Measurements from ENCODE around the gene SCN9A. TPM values are rescaled to one million over a fixed set of nuclear protein-coding genes. Genes with fewer than 3 reads are reported as not detected.
"Not testable (repeated sequence)": the region's sequence is repeated elsewhere in the genome, so short reads cannot be mapped to it uniquely, and the experiment has no call there.

SCN9A gene
- total and polyA plus RNA-seq, 2 donors (not counting 1 experiment from before 2014, with no cell fraction given): 64.2 to 105 TPM

DNA sequence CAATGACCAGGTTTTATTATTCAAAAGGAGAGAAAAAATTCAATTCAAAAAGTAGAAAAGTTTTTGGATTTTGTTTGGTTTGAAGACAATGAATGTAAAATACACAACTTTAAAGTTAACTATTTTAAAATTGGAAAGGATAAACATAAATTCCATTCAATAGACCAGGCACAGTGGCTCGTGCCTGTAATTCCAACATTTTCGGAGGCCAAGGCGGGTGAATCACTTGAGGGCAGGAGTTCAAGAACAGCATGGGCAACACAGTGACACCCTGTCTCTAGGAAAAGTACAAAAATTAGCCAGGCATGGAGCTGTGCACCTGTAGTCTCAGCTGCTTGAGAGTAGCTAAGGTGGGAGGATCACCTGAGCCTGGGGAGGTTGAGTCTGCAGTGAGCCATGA lies 54.7 kb downstream of the SCN9A start:
- H4K20me1 ChIP-seq (ENCODE audit: control insufficient read depth, extremely low read depth, insufficient read depth, low read length): no peaks in the 10 kb centered on the region
- no peaks in the 10 kb centered on the region for H3K9me3 ChIP-seq (ENCODE audit: control insufficient read depth, insufficient read depth, low read depth, low read length)
- no peak overlapping the region for H3K4me3 ChIP-seq (replicated peaks in 1 of 4; ENCODE audit: control extremely low read depth in 1 of 4, insufficient read depth in 1 of 4, low read depth in 3 of 4, low read length in 4 of 4)
- no peaks in the 10 kb centered on the region for H3K27me3 ChIP-seq (ENCODE audit: control insufficient read depth, insufficient read depth, low read length)
- TF ChIP-seq CTCF (conservative IDR thresholded peaks at IDR 0.05 in 1 of 2, IDR thresholded peaks at IDR 0.05 in 1 of 2; ENCODE audit: low read depth in 1 of 2, low read length in 2 of 2): no peak
- TF ChIP-seq EZH2 (IDR thresholded peaks at IDR 0.05; ENCODE audit: low read length, missing control alignments): no peak
- H3K27ac ChIP-seq (ENCODE audit: insufficient read depth, low read length): no peak overlapping the region
- H3K4me1 ChIP-seq (ENCODE audit: control insufficient read depth, extremely low read depth, insufficient read depth, low read length): no peaks in the 10 kb centered on the region
- H3K79me2 ChIP-seq (ENCODE audit: control insufficient read depth, insufficient read depth, low read length): peaks cover 2% of the 10 kb centered on the region
- H3K36me3 ChIP-seq (ENCODE audit: control insufficient read depth, insufficient read depth, low read length): no peaks in the 10 kb centered on the region
- no peak overlapping the region for H2AFZ ChIP-seq (ENCODE audit: low read length)
- H3K4me2 ChIP-seq (ENCODE audit: extremely low read depth, insufficient read depth, low read length): no peak overlapping the region
- DNase-seq (ENCODE audit: low read depth in 2 of 2): peak in 1 of 2 donors; percentile 39
- H3K9ac ChIP-seq (ENCODE audit: insufficient read depth, low read length): no peak overlapping the region

DNA sequence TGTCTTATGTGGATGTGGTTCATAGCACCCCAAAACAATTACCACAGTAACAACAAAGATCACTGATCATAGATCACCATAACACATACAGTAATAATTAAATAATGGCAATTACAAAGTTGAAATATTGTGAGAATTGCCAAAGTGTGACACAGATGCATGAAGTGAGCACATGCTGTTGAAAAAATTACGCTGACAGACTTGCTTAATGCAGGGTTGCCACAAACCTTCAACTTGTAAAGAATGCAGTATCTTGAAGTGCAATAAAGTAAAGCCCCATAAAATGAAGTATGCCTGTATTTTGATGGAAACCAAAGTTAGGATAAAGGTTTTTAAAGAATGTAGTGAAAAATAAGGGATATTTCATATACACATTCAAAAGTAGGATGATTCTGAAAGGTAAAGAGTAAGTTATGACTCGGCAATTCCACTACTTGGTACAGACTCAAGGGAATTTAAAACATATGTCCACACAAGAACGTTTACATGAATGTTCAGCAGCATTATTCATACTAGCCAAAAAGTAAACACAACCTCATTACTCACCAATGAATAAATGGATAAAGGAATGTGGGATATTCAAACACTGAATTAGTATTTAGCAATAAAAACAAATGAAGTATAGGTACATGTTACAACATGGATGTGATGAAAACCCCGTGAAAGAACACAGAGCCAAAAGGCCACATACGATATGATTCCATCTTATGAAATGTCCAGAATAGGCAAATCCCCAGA lies 61.6 kb downstream of the SCN9A start:
- H3K9ac ChIP-seq (ENCODE audit: insufficient read depth, low read length): no peak overlapping the region
- H3K4me3 ChIP-seq (replicated peaks in 1 of 4; ENCODE audit: control extremely low read depth in 1 of 4, insufficient read depth in 1 of 4, low read depth in 3 of 4, low read length in 4 of 4): no peak overlapping the region
- peak overlapping the region; percentile 56 for H3K4me2 ChIP-seq (ENCODE audit: extremely low read depth, insufficient read depth, low read length)
- peak overlapping the region; percentile 76 for H3K27ac ChIP-seq (ENCODE audit: insufficient read depth, low read length)
- peak; percentile 90 to 94 for DNase-seq (ENCODE audit: low read depth in 2 of 2)
- no peaks in the 10 kb centered on the region for H3K27me3 ChIP-seq (ENCODE audit: control insufficient read depth, insufficient read depth, low read length)
- peaks cover 5% of the 10 kb centered on the region for H3K4me1 ChIP-seq (ENCODE audit: control insufficient read depth, extremely low read depth, insufficient read depth, low read length)
- H2AFZ ChIP-seq (ENCODE audit: low read length): no peak overlapping the region
- no peaks in the 10 kb centered on the region for H4K20me1 ChIP-seq (ENCODE audit: control insufficient read depth, extremely low read depth, insufficient read depth, low read length)
- H3K79me2 ChIP-seq (ENCODE audit: control insufficient read depth, insufficient read depth, low read length): peaks cover 2% of the 10 kb centered on the region
- TF ChIP-seq EZH2 (IDR thresholded peaks at IDR 0.05; ENCODE audit: low read length, missing control alignments) (no peak), CTCF (conservative IDR thresholded peaks at IDR 0.05 in 1 of 2, IDR thresholded peaks at IDR 0.05 in 1 of 2; ENCODE audit: low read depth in 1 of 2, low read length in 2 of 2) (no peak)
- H3K36me3 ChIP-seq (ENCODE audit: control insufficient read depth, insufficient read depth, low read length): no peaks in the 10 kb centered on the region
- H3K9me3 ChIP-seq (ENCODE audit: control insufficient read depth, insufficient read depth, low read depth, low read length): no peaks in the 10 kb centered on the region

DNA sequence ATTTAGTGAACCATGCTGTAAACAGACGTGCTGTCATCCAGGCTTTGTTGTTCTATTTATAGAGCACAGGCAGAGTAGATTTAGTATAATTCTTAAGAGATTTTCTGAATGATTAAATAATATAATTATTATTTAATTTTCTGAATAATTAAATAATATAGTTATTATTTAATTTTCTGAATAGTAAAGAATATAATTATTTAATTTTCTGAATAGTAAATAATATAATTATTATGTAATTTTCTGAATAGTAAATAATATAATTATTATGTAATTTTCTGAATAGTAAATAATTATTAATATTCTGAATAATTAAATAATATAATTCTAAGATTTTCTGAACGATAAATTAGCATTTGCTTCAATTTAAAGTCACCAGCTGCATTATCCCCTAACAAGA lies 62.9 kb downstream of the SCN9A start:
- DNase-seq (ENCODE audit: low read depth in 2 of 2); H3K36me3 ChIP-seq (ENCODE audit: control insufficient read depth, insufficient read depth, low read length); H3K4me3 ChIP-seq (replicated peaks in 1 of 4; ENCODE audit: control extremely low read depth in 1 of 4, insufficient read depth in 1 of 4, low read depth in 3 of 4, low read length in 4 of 4); H2AFZ ChIP-seq (ENCODE audit: low read length); H3K79me2 ChIP-seq (ENCODE audit: control insufficient read depth, insufficient read depth, low read length); H3K4me1 ChIP-seq (ENCODE audit: control insufficient read depth, extremely low read depth, insufficient read depth, low read length); H3K27ac ChIP-seq (ENCODE audit: insufficient read depth, low read length); H3K4me2 ChIP-seq (ENCODE audit: extremely low read depth, insufficient read depth, low read length); H3K9ac ChIP-seq (ENCODE audit: insufficient read depth, low read length); H3K27me3 ChIP-seq (ENCODE audit: control insufficient read depth, insufficient read depth, low read length); H4K20me1 ChIP-seq (ENCODE audit: control insufficient read depth, extremely low read depth, insufficient read depth, low read length); H3K9me3 ChIP-seq (ENCODE audit: control insufficient read depth, insufficient read depth, low read depth, low read length): not testable (repeated sequence)

Measured in fibroblast of lung (primary cell).